Endodermal cell (in vitro differentiated cells): ENCODE measurements around the gene KDM2A. TPM values are rescaled to one million over a fixed set of nuclear protein-coding genes. Genes with fewer than 3 reads are reported as not detected.
"Not testable (repeated sequence)": the region's sequence is repeated elsewhere in the genome, so short reads cannot be mapped to it uniquely, and the experiment has no call there.

ENCODE experiments used
- DNase-seq: peaks from one replicate; pipeline ENCODE4 v3.0.0-alpha.2; 2017
- H3K27ac ChIP-seq: 2 replicates; pipeline ENCODE4 v1.5.1; 2013; ENCODE audit warnings: mild to moderate bottlenecking, low read depth, low read length, moderate library complexity
- H3K27me3 ChIP-seq: 2 replicates; pipeline ENCODE4 v1.6.1; 2013; ENCODE audit warnings: mild to moderate bottlenecking, low read length, moderate library complexity; ENCODE audit not compliant: insufficient read depth, control insufficient read depth, poor library complexity, severe bottlenecking
- H3K36me3 ChIP-seq: 2 replicates; pipeline ENCODE4 v1.7.0; 2013; ENCODE audit warnings: mild to moderate bottlenecking, low read length, moderate library complexity; ENCODE audit not compliant: control insufficient read depth, insufficient read depth
- H3K4me1 ChIP-seq: one replicate; pipeline ENCODE4 v1.7.0; 2013; ENCODE audit warnings: low read length; ENCODE audit not compliant: control insufficient read depth, insufficient read depth
- H3K4me3 ChIP-seq: 2 replicates; pipeline ENCODE4 v1.5.1; 2013; ENCODE audit warnings: mild to moderate bottlenecking, low read length, moderate library complexity
- H3K9ac ChIP-seq: 2 replicates; pipeline ENCODE4 v1.6.1; 2013; ENCODE audit warnings: mild to moderate bottlenecking, low read length, moderate library complexity; ENCODE audit not compliant: poor library complexity, severe bottlenecking; ENCODE audit errors: extremely low read depth
- H3K9me3 ChIP-seq: 2 replicates; pipeline ENCODE4 v1.6.1; 2013; ENCODE audit warnings: mild to moderate bottlenecking, low read length, moderate library complexity; ENCODE audit not compliant: control insufficient read depth
- H3K27ac Mint-ChIP-seq: 2 replicates; pipeline ENCODE4 v1.8.0; 2020; ENCODE audit warnings: mixed read lengths
- H3K27me3 Mint-ChIP-seq: 2 replicates; pipeline ENCODE4 v1.8.0; 2021; ENCODE audit warnings: mild to moderate bottlenecking, mixed read lengths; ENCODE audit not compliant: insufficient read depth
- H3K36me3 Mint-ChIP-seq: 2 replicates; pipeline ENCODE4 v1.8.0; 2020; ENCODE audit warnings: low read depth, mixed read lengths
- H3K4me1 Mint-ChIP-seq: 2 replicates; pipeline ENCODE4 v1.8.0; 2020; ENCODE audit warnings: mixed read lengths
- H3K4me3 Mint-ChIP-seq: 2 replicates; pipeline ENCODE4 v1.8.0; 2020; ENCODE audit warnings: mild to moderate bottlenecking, moderate library complexity, mixed read lengths
- H3K9me3 Mint-ChIP-seq: 2 replicates; pipeline ENCODE4 v1.8.0; 2020; ENCODE audit warnings: mild to moderate bottlenecking, mixed read lengths
- CTCF ChIP-seq: fragments of 200-600 bp; sonication (generic); conservative IDR thresholded peaks from 2 replicates; pipeline ENCODE4 v1.5.0; 2021; ENCODE audit warnings: antibody characterized with exemption, mild to moderate bottlenecking
- WGBS, 2 experiments: methylation state at CpG; one replicate each; pipeline versions ENCODE4 v1.1.5 to v1.1.7; 2013; ENCODE audit warnings: missing lambda C conversion rate in 2 of 2, mixed read lengths in 1 of 2; ENCODE audit not compliant: insufficient coverage in 1 of 2, insufficient read length in 1 of 2; 5-methylcytosine and 5-hydroxymethylcytosine counted together
- total RNA-seq, 2 donors: library from RNA; stranded (reverse); fragmentation: NEBNext Ultra II Directional in 1 of 2; extraction: Animal tissue kit (Norgen Biotek cat#: 25700) in 1 of 2; gene quantifications; 2 replicates in 1 of 2; 3 replicates in 1 of 2; pipeline ENCODE4 v1.2.1, GENCODE V29; 2021

Gene KDM2A
- total RNA-seq, 2 donors from 2014 or later, result 59.4 to 75.4 TPM

DNA sequence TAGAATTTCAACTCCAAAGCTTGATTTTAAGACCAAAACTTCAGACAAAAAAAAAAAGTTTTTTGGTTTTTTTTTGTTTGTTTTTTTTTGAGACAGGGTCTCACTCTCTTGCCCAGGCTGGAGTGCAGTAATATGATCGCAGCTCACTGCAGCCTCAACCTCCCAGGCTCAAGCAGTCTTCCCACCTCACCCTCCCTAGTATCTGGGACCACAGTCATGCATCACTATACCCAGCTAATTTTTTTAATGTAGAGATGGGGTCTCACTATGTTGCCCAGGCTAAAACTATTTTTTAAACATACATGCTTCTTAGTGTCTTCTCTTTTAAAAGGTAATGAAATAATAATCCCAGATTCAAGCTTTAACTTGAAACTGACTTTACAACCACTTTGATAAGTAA, 111.8 kb downstream of the KDM2A start:
- H3K9me3 ChIP-seq, result peaks cover 5% of the 10 kb centered on the region
- no peak overlapping the region for H3K27ac ChIP-seq
- no peak overlapping the region for H3K4me3 ChIP-seq
- no peak overlapping the region for H3K9ac ChIP-seq
- H3K27me3 ChIP-seq, result no peaks in the 10 kb centered on the region
- peaks cover 10% of the 10 kb centered on the region for H3K4me1 Mint-ChIP-seq
- no peak for DNase-seq
- no peak for TF ChIP-seq CTCF
- H3K9me3 Mint-ChIP-seq, result no peaks in the 10 kb centered on the region
- H3K36me3 Mint-ChIP-seq, result peaks cover 71% of the 10 kb centered on the region
- WGBS, 2 experiments, result 80 to 93% methylated on average over 1 of the region's 1 CpG
- H3K27me3 Mint-ChIP-seq, result no peaks in the 10 kb centered on the region
- peaks cover 57% of the 10 kb centered on the region for H3K36me3 ChIP-seq
- H3K4me3 Mint-ChIP-seq, result no peak overlapping the region
- H3K4me1 ChIP-seq, result no peaks in the 10 kb centered on the region
- no peak overlapping the region for H3K27ac Mint-ChIP-seq

DNA sequence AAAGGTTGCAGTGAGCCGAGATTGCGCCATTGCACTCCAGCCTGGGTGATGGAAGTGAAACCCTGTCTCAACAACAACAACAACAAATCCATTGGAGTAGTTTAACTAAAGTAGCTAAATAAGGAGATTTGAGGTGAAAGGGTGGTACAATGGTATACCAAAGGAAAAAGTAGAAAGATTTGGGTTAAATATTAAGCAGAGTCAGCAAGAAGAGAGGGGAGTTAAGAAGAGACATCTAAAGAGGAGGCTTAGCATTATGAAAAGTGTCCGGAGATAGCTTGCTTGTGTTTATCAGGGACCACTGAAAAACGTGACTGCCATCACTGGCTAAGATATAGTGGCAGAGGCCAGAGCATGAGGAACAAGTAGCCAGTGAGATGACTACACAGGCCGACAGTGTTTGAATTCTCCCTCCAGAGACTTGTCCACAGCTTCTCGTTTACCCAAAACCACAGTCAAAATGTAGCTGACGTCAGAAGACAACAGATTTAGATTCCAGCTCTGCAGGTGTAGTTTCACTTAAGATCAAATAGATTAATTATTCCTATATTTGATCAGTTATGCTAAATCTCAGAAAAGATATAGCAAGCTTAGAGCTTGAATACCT, 114.6 kb downstream of the KDM2A start:
- no peak overlapping the region for H3K27ac ChIP-seq
- H3K4me3 ChIP-seq, result no peak overlapping the region
- 87 to 89% methylated on average over 5 to 6 of the region's 7 CpGs for WGBS, 2 experiments
- H3K4me1 Mint-ChIP-seq, result peaks cover 16% of the 10 kb centered on the region
- no peaks in the 10 kb centered on the region for H3K27me3 Mint-ChIP-seq
- peaks cover 5% of the 10 kb centered on the region for H3K4me1 ChIP-seq
- no peak overlapping the region for H3K9ac ChIP-seq
- H3K36me3 ChIP-seq, result peaks cover 44% of the 10 kb centered on the region
- peaks cover 50% of the 10 kb centered on the region for H3K36me3 Mint-ChIP-seq
- DNase-seq, result no peak
- H3K27ac Mint-ChIP-seq, result no peak overlapping the region
- H3K9me3 Mint-ChIP-seq, result no peaks in the 10 kb centered on the region
- no peaks in the 10 kb centered on the region for H3K27me3 ChIP-seq
- TF ChIP-seq CTCF, result no peak
- H3K9me3 ChIP-seq, result peaks cover 5% of the 10 kb centered on the region
- no peak overlapping the region for H3K4me3 Mint-ChIP-seq

- H3K9me3 Mint-ChIP-seq, H3K27ac ChIP-seq, H3K4me3 Mint-ChIP-seq, H3K27me3 Mint-ChIP-seq, DNase-seq, H3K9ac ChIP-seq, H3K9me3 ChIP-seq, H3K4me3 ChIP-seq, H3K27me3 ChIP-seq: not testable (repeated sequence)
- Histone ChIP-seq H3K36me3 (peaks cover 35% of the 10 kb centered on the region), H3K4me1 (peaks cover 13% of the 10 kb centered on the region)
- Mint-ChIP-seq H3K27ac (peak overlapping the region; percentile 15), H3K36me3 (peaks cover 42% of the 10 kb centered on the region), H3K4me1 (peaks cover 25% of the 10 kb centered on the region)
- 90 to 94% methylated on average over 4 to 8 of the region's 8 CpGs for WGBS, 2 experiments
These were observed 115.5 kb downstream of the KDM2A start for GRCh38 chr11:67234571-67234970.

GRCh38 chr11:67237574-67237973, 118.5 kb downstream of the KDM2A start:
- no peak overlapping the region for H3K27ac Mint-ChIP-seq
- H3K36me3 ChIP-seq, result peaks cover 16% of the 10 kb centered on the region
- no peaks in the 10 kb centered on the region for H3K27me3 ChIP-seq
- no CpG with 5 or more reads among the region's 1 CpG for WGBS, 2 experiments
- H3K27ac ChIP-seq, result no peak overlapping the region
- no peak for DNase-seq
- H3K4me3 ChIP-seq, result no peak overlapping the region
- TF ChIP-seq CTCF, result no peak
- peaks cover 16% of the 10 kb centered on the region for H3K4me1 ChIP-seq
- no peaks in the 10 kb centered on the region for H3K27me3 Mint-ChIP-seq
- H3K36me3 Mint-ChIP-seq, result peaks cover 20% of the 10 kb centered on the region
- no peaks in the 10 kb centered on the region for H3K9me3 Mint-ChIP-seq
- no peak overlapping the region for H3K9ac ChIP-seq
- peaks cover 39% of the 10 kb centered on the region for H3K4me1 Mint-ChIP-seq
- H3K9me3 ChIP-seq, result no peaks in the 10 kb centered on the region
- no peak overlapping the region for H3K4me3 Mint-ChIP-seq
